ENCODE measurements around the gene MYO19. TPM values are rescaled to one million over a fixed set of nuclear protein-coding genes. Genes with fewer than 3 reads are reported as not detected.
A peak's percentile ranks its signal among the peaks of the same experiment; 100 is the strongest.

MYO19 gene
- total and polyA plus RNA-seq, 9 of the 15 experiments (the other 6 are each of a cell fraction or from before 2014, with no cell fraction given): 21.6 to 176 (median 129) TPM

GRCh38 chr17:36482611-36483504 lies 51.8 kb downstream of the MYO19 start (continued):
- 0 out of 2 replicates have a peak, but pooled peaks have one; percentile 31 for TF ChIP-seq ETS1 (conservative IDR thresholded peaks at IDR 0.05; ENCODE audit: control insufficient read depth, low read depth, low read length)
- no peak for TF ChIP-seq MITF (IDR thresholded peaks at IDR 0.05)
- peak; percentile 47 for TF ChIP-seq ATF7 (IDR thresholded peaks at IDR 0.05)
- no peak for TF ChIP-seq BCOR (IDR thresholded peaks at IDR 0.05)
- TF ChIP-seq E2F5 (CRISPR knock-in tag; IDR thresholded peaks at IDR 0.05): peak; percentile 98
- peak; percentile 69; the same call in 1 of the 2 replicates for TF ChIP-seq IRF1 (CRISPR knock-in tag; IDR thresholded peaks at IDR 0.05; ENCODE audit: borderline replicate concordance)
- no peak for TF ChIP-seq MEF2A (IDR thresholded peaks at IDR 0.05; ENCODE audit: control insufficient read depth, low read depth, low read length)
- no peak for TF ChIP-seq ZNF507 (tag; conservative IDR thresholded peaks at IDR 0.05)
- TF ChIP-seq ZBTB12 (CRISPR knock-in tag; IDR thresholded peaks at IDR 0.05): no peak
- peak; percentile 35; the same call in 1 of the 2 replicates for TF ChIP-seq MXI1 (IDR thresholded peaks at IDR 0.05; ENCODE audit: low read depth, low read length)
- TF ChIP-seq CBFA2T3 (IDR thresholded peaks at IDR 0.05): peak; percentile 56
- no peak for TF ChIP-seq ZNF174 (CRISPR knock-in tag; IDR thresholded peaks at IDR 0.05)
- peak; percentile 77 for TF ChIP-seq HNRNPLL (IDR thresholded peaks at IDR 0.05; ENCODE audit: low read depth, low read length, poor library complexity, severe bottlenecking)
- TF ChIP-seq SFPQ (IDR thresholded peaks at IDR 0.05; ENCODE audit: low read depth, low read length): no peak
- TF ChIP-seq NFIC (IDR thresholded peaks at IDR 0.05): peak; percentile 68
- TF ChIP-seq SIN3B (IDR thresholded peaks at IDR 0.05; ENCODE audit: low read depth): peak; percentile 49; the same call in 1 of the 2 replicates
- TF ChIP-seq PTBP1 (IDR thresholded peaks at IDR 0.05; ENCODE audit: low read depth, low read length): 0 out of 2 replicates have a peak, but pooled peaks have one; percentile 66
- peak; percentile 20 for TF ChIP-seq TBP (optimal IDR thresholded peaks at IDR 0.05; ENCODE audit: low read depth, low read length)

Measured in K562 (cell line).